Inferior parietal cortex (tissue), 1 donor: ENCODE measurements around the gene SPNS2.
A peak's percentile ranks its signal among the peaks of the same experiment; 100 is the strongest.

Source experiments
- DNase-seq: peaks from one replicate; pipeline ENCODE4 v3.0.0-alpha.2; 2016; ENCODE audit errors: extremely low spot score

The SPNS2 gene

GRCh38 chr17:4536742-4537411 is 38.2 kb downstream of the SPNS2 start:
- DNase-seq = no peak

- DNase-seq = peak; percentile 68
Measured at GRCh38 chr17:4537451-4538235, 39.0 kb downstream of the SPNS2 start.

GRCh38 chr17:4538236-4539002 is 39.7 kb downstream of the SPNS2 start:
- no peak for DNase-seq

GRCh38 chr17:4539025-4539424 is 40.3 kb downstream of the SPNS2 start:
- no peak for DNase-seq

GRCh38 chr17:4539576-4540223 is 41.0 kb downstream of the SPNS2 start:
- no peak for DNase-seq

- no peak for DNase-seq
Measured at GRCh38 chr17:4540224-4540651, 41.6 kb downstream of the SPNS2 start.

GRCh38 chr17:4540687-4541327 is 42.1 kb downstream of the SPNS2 start:
- no peak for DNase-seq

- DNase-seq = no peak
Measured at GRCh38 chr17:4541328-4542002, 42.8 kb downstream of the SPNS2 start.

GRCh38 chr17:4542003-4542725 is 43.5 kb downstream of the SPNS2 start:
- no peak for DNase-seq

- no peak for DNase-seq
Measured at GRCh38 chr17:4542726-4543191, 44.1 kb downstream of the SPNS2 start.

- no peak for DNase-seq
Measured at GRCh38 chr17:4543557-4544026, 44.9 kb downstream of the SPNS2 start.

- DNase-seq = no peak
Measured at GRCh38 chr17:4544135-4544950, 45.7 kb downstream of the SPNS2 start.

- no peak for DNase-seq
Measured at GRCh38 chr17:4544951-4545216, 46.2 kb downstream of the SPNS2 start.

GRCh38 chr17:4545217-4545951 is 46.7 kb downstream of the SPNS2 start:
- no peak for DNase-seq

- no peak for DNase-seq
Measured at GRCh38 chr17:4547118-4547906, 48.6 kb downstream of the SPNS2 start.

- no peak for DNase-seq
Measured at GRCh38 chr17:4548061-4548461, 49.4 kb downstream of the SPNS2 start.

- DNase-seq = no peak
Measured at GRCh38 chr17:4548721-4549531, 50.2 kb downstream of the SPNS2 start.
